Measurements from ENCODE around the gene RBBP6.
"Not testable (repeated sequence)": the region's sequence is repeated elsewhere in the genome, so short reads cannot be mapped to it uniquely, and the experiment has no call there.

The RBBP6 gene

GRCh38 chr16:24612656-24613055 is 73.3 kb downstream of the RBBP6 start:
- Histone ChIP-seq H3K4me3 (ENCODE audit: insufficient read depth, low read length, poor library complexity, severe bottlenecking) (no peak overlapping the region), H3K36me3 (ENCODE audit: low read length) (no peaks in the 10 kb centered on the region), H3K9me2 (replicated peaks; ENCODE audit: insufficient read depth, low read length) (no peaks in the 10 kb centered on the region), H3K9me3 (ENCODE audit: insufficient read depth, low read length) (no peaks in the 10 kb centered on the region), H3K9ac (ENCODE audit: low read length) (no peak overlapping the region), H3K79me2 (ENCODE audit: insufficient read depth, low read length) (no peaks in the 10 kb centered on the region), H2AFZ (ENCODE audit: low read depth, low read length, severe bottlenecking) (no peak overlapping the region), H3K4me2 (ENCODE audit: low read depth, low read length, poor library complexity, severe bottlenecking) (no peak overlapping the region), H3K27me3 (ENCODE audit: low read length) (no peaks in the 10 kb centered on the region), H3K27ac (ENCODE audit: low read depth, low read length) (no peak overlapping the region), H3F3A (ENCODE audit: insufficient read depth) (no peaks in the 10 kb centered on the region), H4K20me1 (ENCODE audit: low read depth, low read length) (no peaks in the 10 kb centered on the region)
- no peak for TF ChIP-seq EZH2phosphoT487 (conservative IDR thresholded peaks at IDR 0.05; ENCODE audit: low read length)
- TF ChIP-seq, protein P1, sequence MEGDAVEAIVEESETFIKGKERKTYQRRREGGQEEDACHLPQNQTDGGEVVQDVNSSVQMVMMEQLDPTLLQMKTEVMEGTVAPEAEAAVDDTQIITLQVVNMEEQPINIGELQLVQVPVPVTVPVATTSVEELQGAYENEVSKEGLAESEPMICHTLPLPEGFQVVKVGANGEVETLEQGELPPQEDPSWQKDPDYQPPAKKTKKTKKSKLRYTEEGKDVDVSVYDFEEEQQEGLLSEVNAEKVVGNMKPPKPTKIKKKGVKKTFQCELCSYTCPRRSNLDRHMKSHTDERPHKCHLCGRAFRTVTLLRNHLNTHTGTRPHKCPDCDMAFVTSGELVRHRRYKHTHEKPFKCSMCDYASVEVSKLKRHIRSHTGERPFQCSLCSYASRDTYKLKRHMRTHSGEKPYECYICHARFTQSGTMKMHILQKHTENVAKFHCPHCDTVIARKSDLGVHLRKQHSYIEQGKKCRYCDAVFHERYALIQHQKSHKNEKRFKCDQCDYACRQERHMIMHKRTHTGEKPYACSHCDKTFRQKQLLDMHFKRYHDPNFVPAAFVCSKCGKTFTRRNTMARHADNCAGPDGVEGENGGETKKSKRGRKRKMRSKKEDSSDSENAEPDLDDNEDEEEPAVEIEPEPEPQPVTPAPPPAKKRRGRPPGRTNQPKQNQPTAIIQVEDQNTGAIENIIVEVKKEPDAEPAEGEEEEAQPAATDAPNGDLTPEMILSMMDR (IDR thresholded peaks at IDR 0.05; ENCODE audit: insufficient read depth, low read length, poor library complexity, severe bottlenecking) = no peak

GRCh38 chr16:24613267-24613666 is 73.9 kb downstream of the RBBP6 start:
- H3K9me2 ChIP-seq (replicated peaks; ENCODE audit: insufficient read depth, low read length); H3F3A ChIP-seq (ENCODE audit: insufficient read depth); H3K9ac ChIP-seq (ENCODE audit: low read length); H3K4me2 ChIP-seq (ENCODE audit: low read depth, low read length, poor library complexity, severe bottlenecking); H2AFZ ChIP-seq (ENCODE audit: low read depth, low read length, severe bottlenecking); H3K36me3 ChIP-seq (ENCODE audit: low read length); H3K4me3 ChIP-seq (ENCODE audit: insufficient read depth, low read length, poor library complexity, severe bottlenecking); H3K9me3 ChIP-seq (ENCODE audit: insufficient read depth, low read length); H4K20me1 ChIP-seq (ENCODE audit: low read depth, low read length); H3K79me2 ChIP-seq (ENCODE audit: insufficient read depth, low read length); H3K27ac ChIP-seq (ENCODE audit: low read depth, low read length); H3K27me3 ChIP-seq (ENCODE audit: low read length): not testable (repeated sequence)

GRCh38 chr16:24617502-24617901 is 78.1 kb downstream of the RBBP6 start:
- H3K4me2 ChIP-seq (ENCODE audit: low read depth, low read length, poor library complexity, severe bottlenecking) = no peak overlapping the region
- H3K79me2 ChIP-seq (ENCODE audit: insufficient read depth, low read length) = no peaks in the 10 kb centered on the region
- H3K9me2 ChIP-seq (replicated peaks; ENCODE audit: insufficient read depth, low read length) = no peaks in the 10 kb centered on the region
- no peak for TF ChIP-seq EZH2phosphoT487 (conservative IDR thresholded peaks at IDR 0.05; ENCODE audit: low read length)
- TF ChIP-seq, protein P1 (IDR thresholded peaks at IDR 0.05; ENCODE audit: insufficient read depth, low read length, poor library complexity, severe bottlenecking) = no peak
- no peak overlapping the region for H2AFZ ChIP-seq (ENCODE audit: low read depth, low read length, severe bottlenecking)
- H3K27me3 ChIP-seq (ENCODE audit: low read length) = no peaks in the 10 kb centered on the region
- H3K36me3 ChIP-seq (ENCODE audit: low read length) = no peaks in the 10 kb centered on the region
- no peak overlapping the region for H3K27ac ChIP-seq (ENCODE audit: low read depth, low read length)
- H4K20me1 ChIP-seq (ENCODE audit: low read depth, low read length) = no peaks in the 10 kb centered on the region
- H3K9ac ChIP-seq (ENCODE audit: low read length) = no peak overlapping the region
- H3F3A ChIP-seq (ENCODE audit: insufficient read depth) = no peaks in the 10 kb centered on the region
- H3K4me3 ChIP-seq (ENCODE audit: insufficient read depth, low read length, poor library complexity, severe bottlenecking) = no peak overlapping the region
- no peaks in the 10 kb centered on the region for H3K9me3 ChIP-seq (ENCODE audit: insufficient read depth, low read length)
